ENCODE results near the gene MSMP.

MSMP gene

GRCh38 chr9:35703906-35704672, 50.0 kb downstream of the MSMP start:
- no peak overlapping the region for H3K4me3 ChIP-seq (ENCODE audit: low read depth, low read length)
- TF ChIP-seq, protein P1, sequence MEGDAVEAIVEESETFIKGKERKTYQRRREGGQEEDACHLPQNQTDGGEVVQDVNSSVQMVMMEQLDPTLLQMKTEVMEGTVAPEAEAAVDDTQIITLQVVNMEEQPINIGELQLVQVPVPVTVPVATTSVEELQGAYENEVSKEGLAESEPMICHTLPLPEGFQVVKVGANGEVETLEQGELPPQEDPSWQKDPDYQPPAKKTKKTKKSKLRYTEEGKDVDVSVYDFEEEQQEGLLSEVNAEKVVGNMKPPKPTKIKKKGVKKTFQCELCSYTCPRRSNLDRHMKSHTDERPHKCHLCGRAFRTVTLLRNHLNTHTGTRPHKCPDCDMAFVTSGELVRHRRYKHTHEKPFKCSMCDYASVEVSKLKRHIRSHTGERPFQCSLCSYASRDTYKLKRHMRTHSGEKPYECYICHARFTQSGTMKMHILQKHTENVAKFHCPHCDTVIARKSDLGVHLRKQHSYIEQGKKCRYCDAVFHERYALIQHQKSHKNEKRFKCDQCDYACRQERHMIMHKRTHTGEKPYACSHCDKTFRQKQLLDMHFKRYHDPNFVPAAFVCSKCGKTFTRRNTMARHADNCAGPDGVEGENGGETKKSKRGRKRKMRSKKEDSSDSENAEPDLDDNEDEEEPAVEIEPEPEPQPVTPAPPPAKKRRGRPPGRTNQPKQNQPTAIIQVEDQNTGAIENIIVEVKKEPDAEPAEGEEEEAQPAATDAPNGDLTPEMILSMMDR (IDR thresholded peaks at IDR 0.05; ENCODE audit: borderline replicate concordance, insufficient read depth, low read depth, low read length) = no peak

Measured in GM12875 (cell line).